ENCODE results near the gene NCAPH2.

The NCAPH2 gene

GRCh38 chr22:50470491-50470890 is 37.5 kb upstream of the NCAPH2 start:
- Mint-ChIP-seq H3K4me1 (peaks cover 90% of the 10 kb centered on the region), H3K9me3 (no peaks in the 10 kb centered on the region), H3K27ac (peak overlapping the region; percentile 89), H3K4me3 (peak overlapping the region; percentile 80 to 98), H3K27me3 (no peaks in the 10 kb centered on the region)
- ATAC-seq: no peak
- no peak for DNase-seq

GRCh38 chr22:50471197-50471847 is 36.7 kb upstream of the NCAPH2 start:
- Mint-ChIP-seq H3K4me3 (peak overlapping the region; percentile 80 to 98), H3K4me1 (peaks cover 87% of the 10 kb centered on the region), H3K9me3 (no peaks in the 10 kb centered on the region), H3K27me3 (no peaks in the 10 kb centered on the region), H3K27ac (peak overlapping the region; percentile 86 to 89)
- DNase-seq (no peak), ATAC-seq (no peak)

- no peaks in the 10 kb centered on the region for H3K9me3 Mint-ChIP-seq
- no peak for ATAC-seq
- H3K4me3 Mint-ChIP-seq: peak overlapping the region; percentile 91 to 98
- no peaks in the 10 kb centered on the region for H3K27me3 Mint-ChIP-seq
- DNase-seq: no peak
- H3K27ac Mint-ChIP-seq: peak overlapping the region in 1 of 2 donors; percentile 35
- H3K4me1 Mint-ChIP-seq: peaks cover 85% of the 10 kb centered on the region
These were observed 36.1 kb upstream of the NCAPH2 start for GRCh38 chr22:50471962-50472361.

GRCh38 chr22:50473088-50473487 is 34.9 kb upstream of the NCAPH2 start:
- peak; percentile 59 to 65 for DNase-seq
- Mint-ChIP-seq H3K9me3 (no peaks in the 10 kb centered on the region), H3K4me1 (peaks cover 75% of the 10 kb centered on the region), H3K27me3 (no peaks in the 10 kb centered on the region), H3K4me3 (peak overlapping the region; percentile 91 to 98), H3K27ac (peak overlapping the region; percentile 71 to 78)
- peak; percentile 31 for ATAC-seq

GRCh38 chr22:50473855-50474671 is 34.0 kb upstream of the NCAPH2 start:
- DNase-seq (peak; percentile 46 to 64), ATAC-seq (no peak)
- peak overlapping the region; percentile 91 to 98 for H3K4me3 Mint-ChIP-seq
- H3K27me3 Mint-ChIP-seq: no peaks in the 10 kb centered on the region
- H3K9me3 Mint-ChIP-seq: no peaks in the 10 kb centered on the region
- H3K27ac Mint-ChIP-seq: peak overlapping the region; percentile 31 to 92
- peaks cover 65% of the 10 kb centered on the region for H3K4me1 Mint-ChIP-seq

- H3K4me1 Mint-ChIP-seq: peaks cover 60% of the 10 kb centered on the region
- H3K27ac Mint-ChIP-seq: peak within 1 kb of the TSS; percentile 51 to 92
- H3K9me3 Mint-ChIP-seq: no peaks in the 10 kb centered on the region
- peak within 1 kb of the TSS; percentile 91 to 98 for H3K4me3 Mint-ChIP-seq
- peaks cover 6% of the 10 kb centered on the region for H3K27me3 Mint-ChIP-seq
- ATAC-seq: peak; percentile 70
- peak; percentile 87 to 89 for DNase-seq
These were observed 33.0 kb upstream of the NCAPH2 start, which contains the start of gene SBF1 for GRCh38 chr22:50474710-50475651. SBF1 (minus strand) TSS chr22:50475035; CDS start chr22:50474840, 195 bp downstream.

GRCh38 chr22:50475652-50476002 is 32.4 kb upstream of the NCAPH2 start:
- ATAC-seq: no peak
- H3K4me1 Mint-ChIP-seq: peaks cover 60% of the 10 kb centered on the region
- no peaks in the 10 kb centered on the region for H3K9me3 Mint-ChIP-seq

GRCh38 chr22:50476868-50477267 is 31.2 kb upstream of the NCAPH2 start:
- peak overlapping the region in 1 of 2 donors; percentile 16 for H3K4me3 Mint-ChIP-seq
- peak overlapping the region in 1 of 2 donors; percentile 55 for H3K27ac Mint-ChIP-seq
- DNase-seq: no peak
- peaks cover 15% of the 10 kb centered on the region for H3K27me3 Mint-ChIP-seq
- H3K4me1 Mint-ChIP-seq: peaks cover 47% of the 10 kb centered on the region
- ATAC-seq: no peak
- no peaks in the 10 kb centered on the region for H3K9me3 Mint-ChIP-seq

More at GRCh38 chr22:50475652-50476002, 32.4 kb upstream of the NCAPH2 start:
- Mint-ChIP-seq H3K27ac (peak overlapping the region in 1 of 2 donors; percentile 39), H3K27me3 (peaks cover 12% of the 10 kb centered on the region), H3K4me3 (peak overlapping the region; percentile 76 to 77)
- DNase-seq: no peak

GRCh38 chr22:50477923-50478322 is 30.1 kb upstream of the NCAPH2 start:
- Mint-ChIP-seq H3K4me3 (no peak overlapping the region), H3K27ac (no peak overlapping the region), H3K4me1 (peaks cover 40% of the 10 kb centered on the region), H3K27me3 (peaks cover 15% of the 10 kb centered on the region), H3K9me3 (no peaks in the 10 kb centered on the region)
- no peak for DNase-seq
- ATAC-seq: no peak

GRCh38 chr22:50479721-50480120 is 28.3 kb upstream of the NCAPH2 start:
- DNase-seq: no peak
- no peak overlapping the region for H3K27ac Mint-ChIP-seq
- H3K27me3 Mint-ChIP-seq: peaks cover 15% of the 10 kb centered on the region
- peak overlapping the region in 1 of 2 donors; percentile 69 for H3K4me3 Mint-ChIP-seq
- peaks cover 37% of the 10 kb centered on the region for H3K4me1 Mint-ChIP-seq
- no peaks in the 10 kb centered on the region for H3K9me3 Mint-ChIP-seq
- no peak for ATAC-seq

- DNase-seq (no peak), ATAC-seq (no peak)
These were observed 27.0 kb upstream of the NCAPH2 start for GRCh38 chr22:50481045-50481439.

GRCh38 chr22:50481440-50482106 is 26.5 kb upstream of the NCAPH2 start, which contains the start of gene ADM2:
ADM2 (plus strand) TSS chr22:50481543; CDS start chr22:50481848, 305 bp downstream.
- peak within 1 kb of the TSS; percentile 86 to 94 for H3K4me3 Mint-ChIP-seq
- peaks cover 27% of the 10 kb centered on the region for H3K27me3 Mint-ChIP-seq
- H3K27ac Mint-ChIP-seq: peak within 1 kb of the TSS; percentile 88 to 95
- H3K4me1 Mint-ChIP-seq: peaks cover 42% of the 10 kb centered on the region
- DNase-seq (peak; percentile 64 to 68), ATAC-seq (peak; percentile 84)
- H3K9me3 Mint-ChIP-seq: no peaks in the 10 kb centered on the region

More at GRCh38 chr22:50481045-50481439, 27.0 kb upstream of the NCAPH2 start:
- Mint-ChIP-seq H3K4me3 (peak overlapping the region; percentile 58 to 75), H3K4me1 (peaks cover 38% of the 10 kb centered on the region), H3K9me3 (no peaks in the 10 kb centered on the region), H3K27ac (peak overlapping the region in 1 of 2 donors; percentile 74), H3K27me3 (peaks cover 22% of the 10 kb centered on the region)

- Mint-ChIP-seq H3K27ac (peak overlapping the region; percentile 88 to 95), H3K4me1 (peaks cover 37% of the 10 kb centered on the region), H3K27me3 (peaks cover 27% of the 10 kb centered on the region), H3K4me3 (peak overlapping the region; percentile 86 to 94), H3K9me3 (no peaks in the 10 kb centered on the region)
- no peak for DNase-seq
- peak; percentile 2 for ATAC-seq
These were observed 25.6 kb upstream of the NCAPH2 start for GRCh38 chr22:50482107-50483074.

All from stimulated activated naive CD8-positive, alpha-beta T cell treated with anti-CD3 and anti-CD28 coated beads, Interleukin-15, amount 100 ng/mL, for 72 hours (primary cell).